HG02973 (cell line): ENCODE measurements around the gene RACGAP1.

Source experiments
- ATAC-seq: cut with Tn5 transposase; IDR thresholded peaks from one replicate; pipeline ENCODE4 v1.9.1; 2021; ENCODE audit warnings: moderate library complexity; ENCODE audit not compliant: unreplicated experiment

The RACGAP1 gene, protein sequence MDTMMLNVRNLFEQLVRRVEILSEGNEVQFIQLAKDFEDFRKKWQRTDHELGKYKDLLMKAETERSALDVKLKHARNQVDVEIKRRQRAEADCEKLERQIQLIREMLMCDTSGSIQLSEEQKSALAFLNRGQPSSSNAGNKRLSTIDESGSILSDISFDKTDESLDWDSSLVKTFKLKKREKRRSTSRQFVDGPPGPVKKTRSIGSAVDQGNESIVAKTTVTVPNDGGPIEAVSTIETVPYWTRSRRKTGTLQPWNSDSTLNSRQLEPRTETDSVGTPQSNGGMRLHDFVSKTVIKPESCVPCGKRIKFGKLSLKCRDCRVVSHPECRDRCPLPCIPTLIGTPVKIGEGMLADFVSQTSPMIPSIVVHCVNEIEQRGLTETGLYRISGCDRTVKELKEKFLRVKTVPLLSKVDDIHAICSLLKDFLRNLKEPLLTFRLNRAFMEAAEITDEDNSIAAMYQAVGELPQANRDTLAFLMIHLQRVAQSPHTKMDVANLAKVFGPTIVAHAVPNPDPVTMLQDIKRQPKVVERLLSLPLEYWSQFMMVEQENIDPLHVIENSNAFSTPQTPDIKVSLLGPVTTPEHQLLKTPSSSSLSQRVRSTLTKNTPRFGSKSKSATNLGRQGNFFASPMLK

DNA sequence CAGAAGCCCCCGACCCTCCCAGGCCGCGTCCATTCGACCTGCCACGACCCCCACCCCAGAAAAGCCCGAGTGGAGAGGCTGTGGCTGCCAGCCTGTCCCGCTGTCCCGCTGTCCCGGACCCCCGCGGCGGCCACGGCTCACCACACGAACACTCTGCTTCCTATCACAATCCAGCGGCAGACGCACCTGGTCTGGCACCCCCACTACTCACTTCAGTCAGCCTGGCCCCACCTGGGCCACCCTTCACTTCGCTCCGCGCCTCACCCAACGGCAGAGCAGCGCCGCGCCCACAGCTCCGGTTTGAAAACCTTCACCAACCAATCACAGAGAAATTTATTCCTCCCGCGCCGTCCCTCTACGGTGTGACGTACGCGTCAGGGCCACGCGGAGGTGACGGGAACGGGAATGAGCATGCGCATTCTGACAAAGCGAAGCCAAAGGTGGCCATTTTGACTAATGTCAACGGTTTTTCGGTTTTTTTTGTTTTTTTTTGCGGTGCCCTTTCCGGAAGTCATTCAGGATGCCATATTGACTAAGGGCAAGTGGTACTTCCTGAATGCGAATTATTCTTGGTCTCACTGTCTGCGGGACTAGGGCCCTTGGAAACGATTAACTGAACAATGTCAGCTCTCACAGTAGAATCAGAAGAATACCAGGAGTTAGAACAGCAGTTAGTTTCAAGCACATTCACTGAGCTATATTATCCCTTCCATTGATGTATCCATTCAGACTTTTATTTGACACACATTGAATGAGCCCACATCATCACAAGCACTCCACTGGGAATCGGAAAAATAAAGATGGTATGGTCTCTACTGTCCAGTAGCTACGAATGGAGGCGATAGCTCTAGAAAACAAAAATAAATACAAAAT lies at the start of gene RACGAP1:
TSS of gene RACGAP1 (minus strand) at position 308 of the 873 bp plus-strand sequence. CDS start 8,779 bp downstream, outside the sequence.
- peak; percentile 97 for ATAC-seq

DNA sequence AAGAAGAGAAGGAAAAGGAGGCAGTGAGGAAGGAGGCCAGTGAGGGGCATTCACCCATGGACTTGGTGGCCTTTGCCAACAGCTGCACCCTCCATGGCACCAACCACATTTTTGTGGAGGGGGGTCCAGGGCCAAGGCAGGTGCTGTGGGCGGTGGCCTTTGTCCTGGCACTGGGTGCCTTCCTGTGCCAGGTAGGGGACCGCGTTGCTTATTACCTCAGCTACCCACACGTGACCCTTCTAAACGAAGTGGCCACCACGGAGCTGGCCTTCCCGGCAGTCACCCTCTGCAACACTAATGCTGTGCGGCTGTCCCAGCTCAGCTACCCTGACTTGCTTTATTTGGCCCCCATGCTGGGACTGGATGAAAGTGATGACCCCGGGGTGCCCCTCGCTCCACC lies 48.4 kb upstream of the RACGAP1 start:
- no peak for ATAC-seq

DNA sequence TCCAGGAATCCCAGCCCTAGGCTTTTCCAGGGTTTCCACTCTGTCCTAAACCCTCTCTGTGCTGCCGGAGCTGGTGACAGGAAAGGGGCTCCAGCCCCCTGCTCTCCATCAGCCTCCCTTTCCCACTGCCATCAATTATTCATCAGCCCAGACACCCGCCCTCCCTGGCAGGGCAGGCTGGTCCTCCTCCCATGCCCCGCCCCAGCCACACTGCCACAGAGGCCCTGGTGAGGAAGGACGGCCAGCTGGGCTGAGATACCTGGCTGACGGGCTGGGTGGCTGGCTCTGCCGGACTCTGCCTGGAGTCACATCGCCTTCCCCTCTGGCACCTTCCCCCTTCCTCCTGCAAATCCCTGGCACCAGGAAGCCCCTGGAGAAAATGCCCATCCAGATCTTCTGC lies 47.9 kb upstream of the RACGAP1 start:
- no peak for ATAC-seq

DNA sequence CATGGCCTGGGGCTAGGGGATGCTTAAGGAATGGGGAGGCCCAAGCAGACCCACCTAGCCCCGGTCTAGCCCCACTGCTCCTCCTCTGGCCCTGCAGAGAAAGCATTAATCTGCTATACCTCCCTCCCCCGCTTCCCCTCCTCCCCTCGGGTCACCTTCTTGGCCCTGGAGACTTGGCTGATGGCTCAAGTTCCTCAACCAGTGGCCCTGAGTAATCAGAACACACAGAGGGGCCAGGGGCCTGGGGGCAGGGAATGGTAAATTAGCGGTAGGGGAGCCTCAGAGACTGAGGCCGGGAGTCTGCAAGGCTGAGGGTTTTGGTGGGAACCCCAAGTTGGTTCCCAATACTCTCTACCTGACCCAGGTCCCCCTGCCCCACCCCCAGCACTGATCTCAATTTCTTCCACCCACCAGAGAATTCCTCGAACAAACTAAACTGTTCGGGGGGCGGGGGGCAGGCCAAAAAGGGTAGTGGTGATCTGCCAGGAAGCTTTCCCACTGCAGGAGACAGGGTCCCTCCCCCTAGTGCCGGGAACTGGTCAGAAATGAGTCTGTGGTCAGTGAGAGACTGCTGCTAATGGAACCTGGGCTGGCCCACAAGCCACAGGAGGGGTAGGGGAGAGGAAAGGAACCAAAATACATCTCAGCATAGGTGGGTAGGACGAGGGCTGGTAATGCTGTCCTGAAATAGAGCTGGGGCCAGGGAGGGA lies 47.1 kb upstream of the RACGAP1 start:
- ATAC-seq: no peak

DNA sequence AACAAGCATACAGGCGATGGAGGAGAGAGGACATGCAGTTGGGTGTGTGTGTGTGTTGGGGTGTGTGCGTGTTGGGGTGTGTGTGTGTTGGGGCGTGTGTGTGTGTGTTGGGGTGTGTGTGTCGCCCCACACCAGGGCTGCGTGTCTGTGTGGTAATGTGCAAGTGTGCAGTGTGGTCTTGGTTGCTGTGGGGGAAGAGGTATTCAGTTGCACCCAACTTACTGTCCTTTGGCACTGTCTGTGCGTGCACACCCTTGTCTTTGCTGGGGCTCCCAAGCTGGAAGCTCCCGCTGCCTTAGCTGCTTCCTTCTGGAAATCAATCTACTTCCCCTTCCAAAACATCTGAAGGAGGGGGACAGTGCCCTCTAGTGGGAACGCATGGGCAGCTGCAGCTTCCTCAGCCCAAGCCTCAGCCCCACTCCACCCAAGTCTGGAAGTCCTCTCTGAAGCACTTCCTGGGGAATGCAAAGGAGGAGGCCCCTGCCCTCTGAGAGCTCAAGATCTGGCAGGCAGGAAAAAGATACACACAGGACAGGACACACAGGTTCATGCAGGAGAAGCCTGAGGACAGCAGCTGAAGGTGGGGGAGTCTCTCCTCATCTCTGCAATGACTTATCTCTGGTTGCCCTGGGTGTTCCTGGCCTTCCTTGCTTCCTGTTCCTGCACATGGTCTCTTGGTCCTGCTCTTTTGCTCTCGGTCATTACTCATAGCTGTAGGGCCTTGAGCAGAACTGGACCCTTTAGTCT lies 45.2 kb upstream of the RACGAP1 start:
- no peak for ATAC-seq

DNA sequence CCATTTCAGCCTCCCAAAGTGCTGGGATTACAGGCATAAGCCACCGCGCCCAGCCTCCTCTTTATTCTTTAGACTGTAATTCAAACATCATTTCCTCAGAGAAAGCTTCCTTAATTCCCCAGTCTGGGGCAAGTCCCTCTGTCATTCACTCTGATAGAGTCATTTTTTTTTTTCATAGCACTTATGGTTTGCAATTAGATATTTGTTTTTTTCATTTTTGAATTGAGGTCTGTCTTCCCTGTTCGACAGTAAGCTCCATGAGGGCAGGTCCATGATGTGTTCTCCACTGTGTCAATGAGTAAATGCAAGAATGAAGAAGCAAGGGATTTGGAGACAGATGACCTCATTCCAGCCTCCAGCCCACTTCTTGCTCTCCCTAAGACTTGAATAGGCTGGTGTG lies 44.2 kb upstream of the RACGAP1 start:
- ATAC-seq: no peak

DNA sequence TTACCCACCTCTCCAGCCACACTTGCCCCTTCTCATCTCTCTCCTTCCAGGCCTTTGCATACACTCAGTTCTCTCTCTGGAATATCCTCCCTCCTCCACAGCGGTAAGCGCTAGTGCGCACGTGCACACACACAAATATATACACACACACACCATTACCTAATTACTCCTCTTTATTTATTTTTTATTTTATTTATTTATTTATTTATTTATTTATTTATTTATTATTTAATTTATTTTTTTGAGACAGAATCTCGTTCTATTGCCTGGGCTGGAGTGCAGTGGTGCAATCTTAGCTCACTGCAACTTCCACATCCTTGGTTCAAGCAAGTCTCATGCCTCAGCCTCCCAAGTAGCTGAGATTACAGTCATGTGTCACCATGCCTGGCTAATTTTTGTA lies 43.8 kb upstream of the RACGAP1 start:
- ATAC-seq: no peak

DNA sequence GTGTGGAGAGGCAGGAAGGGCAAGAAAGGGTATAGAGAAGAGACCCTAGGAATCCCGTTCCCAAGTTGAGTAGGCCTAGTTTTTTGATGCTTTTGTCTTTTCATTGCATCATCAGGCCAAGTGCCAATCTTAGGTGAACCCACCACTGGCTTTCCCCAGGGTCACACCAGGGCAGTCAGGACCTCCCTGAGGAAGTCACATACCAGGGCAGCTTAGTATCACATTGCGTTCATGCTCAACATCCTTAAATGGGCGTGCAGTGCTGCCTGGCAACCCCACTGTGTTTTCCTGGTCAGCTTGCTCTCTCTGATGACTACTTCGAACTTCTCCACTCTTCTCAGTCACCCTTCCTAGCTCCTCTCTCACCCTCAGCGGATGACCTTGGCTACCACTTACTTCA lies 41.1 kb upstream of the RACGAP1 start:
- ATAC-seq: no peak

DNA sequence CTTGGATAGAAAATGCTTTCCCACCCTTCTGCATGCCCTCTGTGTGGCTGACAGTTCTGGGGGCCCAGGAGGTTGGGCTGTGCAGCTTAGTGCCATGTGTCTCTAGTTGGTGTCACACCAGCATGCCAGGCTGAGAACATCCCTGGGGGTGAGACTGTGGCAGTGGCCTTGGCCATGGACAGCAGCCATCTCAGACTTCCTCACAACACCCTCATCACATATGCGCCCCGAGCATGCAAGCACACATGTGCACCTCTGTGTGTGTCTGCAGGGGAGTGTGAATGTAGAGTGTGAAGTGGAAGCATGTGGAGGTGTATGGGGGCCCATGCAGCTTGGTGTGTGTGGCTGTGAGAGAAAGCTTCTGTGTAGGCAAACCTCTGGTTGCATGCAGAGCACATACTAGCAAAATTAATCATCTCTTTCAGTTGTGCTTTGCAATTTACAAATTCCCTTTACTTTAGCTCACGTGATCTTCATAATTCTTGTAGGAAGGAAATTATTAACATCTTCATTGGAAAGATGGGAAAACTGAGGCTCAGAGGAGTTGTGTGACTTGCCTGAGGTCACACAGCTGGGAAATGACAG lies 40.5 kb upstream of the RACGAP1 start:
- ATAC-seq: no peak

DNA sequence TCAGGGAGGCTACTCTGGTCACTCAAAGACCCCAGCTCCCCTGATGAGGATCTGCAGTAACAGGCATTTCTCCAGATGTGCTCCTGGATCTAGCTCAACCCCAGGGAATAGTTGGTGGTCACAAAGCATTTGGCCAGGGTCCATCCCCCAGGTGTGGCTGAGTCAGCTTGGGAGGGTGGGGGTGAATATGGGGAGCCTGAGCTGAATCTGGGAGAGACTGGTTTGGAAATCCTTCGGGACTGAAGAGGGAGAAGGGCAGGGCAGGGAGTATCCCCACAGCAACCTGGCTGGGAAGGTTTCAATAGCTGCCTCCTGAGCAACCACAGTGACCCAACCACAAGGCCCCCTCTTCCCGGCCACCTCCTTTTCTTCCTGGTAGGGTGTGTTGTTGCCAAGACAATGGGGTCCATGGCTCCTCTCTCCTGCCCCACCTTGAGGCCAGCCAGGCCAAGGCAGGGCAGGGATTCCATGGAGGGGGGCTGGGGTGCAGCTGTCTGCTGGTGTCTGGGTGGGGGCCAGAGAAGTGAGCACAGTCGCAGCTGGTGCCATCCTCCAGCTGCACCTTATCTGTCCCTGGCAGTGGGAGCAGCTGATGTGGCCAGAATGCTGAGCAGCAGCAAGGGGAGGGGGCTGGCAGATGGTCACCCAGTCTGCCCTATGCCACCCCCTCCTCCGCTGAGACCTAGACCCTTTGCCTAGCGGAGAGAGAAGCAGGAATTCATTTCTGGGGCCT lies 37.6 kb upstream of the RACGAP1 start:
- ATAC-seq: no peak

DNA sequence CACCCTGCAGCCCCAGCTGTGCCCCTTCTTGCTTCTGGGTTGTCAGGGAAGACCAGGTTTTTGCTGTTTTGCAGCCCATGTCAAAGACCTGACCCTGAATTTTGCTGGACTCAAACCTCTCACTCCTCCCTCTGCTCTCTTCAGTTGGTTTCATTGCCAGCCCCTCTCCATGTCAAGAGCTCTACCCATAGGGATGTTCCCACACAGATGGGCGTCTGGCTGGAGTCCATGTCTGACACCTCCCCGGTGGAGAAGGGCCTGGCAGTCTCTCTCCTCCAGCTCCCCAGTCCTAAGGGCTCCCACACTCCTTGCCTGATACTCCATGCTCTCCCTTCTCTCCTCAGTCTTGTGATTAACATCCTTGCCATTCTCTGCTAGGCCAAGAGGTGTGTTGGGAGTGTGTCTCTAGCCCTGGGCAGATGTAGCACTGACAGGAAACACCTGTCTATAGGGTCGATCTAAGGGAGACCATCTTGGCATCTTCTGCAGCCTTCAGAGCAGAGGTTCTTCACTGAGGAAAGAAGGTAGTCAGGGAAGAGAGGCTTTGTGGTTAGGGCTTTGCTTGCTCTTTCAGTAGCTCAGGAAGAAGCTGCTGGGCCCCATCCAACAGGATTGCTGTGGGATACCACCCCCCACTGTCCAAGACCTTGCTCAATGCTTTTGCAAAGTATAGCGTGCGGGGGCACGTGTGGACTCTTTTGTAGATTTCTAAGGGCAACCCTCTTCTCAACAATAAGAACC lies 36.8 kb upstream of the RACGAP1 start:
- ATAC-seq: no peak

DNA sequence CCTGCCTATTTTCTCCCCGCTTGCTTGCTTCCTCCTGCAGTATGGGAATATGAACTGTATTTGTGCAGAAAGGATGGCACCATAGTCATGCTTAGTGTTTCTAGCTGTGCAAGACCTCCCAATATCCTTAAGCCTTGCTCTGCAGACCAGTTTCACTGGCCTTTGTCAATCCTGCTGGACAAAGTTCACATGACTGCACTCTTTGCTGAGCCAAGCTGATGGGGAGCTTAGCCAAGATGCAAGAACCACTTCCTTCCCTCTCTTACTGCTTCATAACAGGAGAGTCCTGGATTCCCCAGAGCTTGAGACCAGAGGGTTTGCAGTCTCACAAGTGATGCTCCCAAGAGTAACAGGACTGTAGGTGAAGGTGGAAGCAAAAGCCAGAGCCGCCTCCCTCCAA lies 35.9 kb upstream of the RACGAP1 start:
- no peak for ATAC-seq

DNA sequence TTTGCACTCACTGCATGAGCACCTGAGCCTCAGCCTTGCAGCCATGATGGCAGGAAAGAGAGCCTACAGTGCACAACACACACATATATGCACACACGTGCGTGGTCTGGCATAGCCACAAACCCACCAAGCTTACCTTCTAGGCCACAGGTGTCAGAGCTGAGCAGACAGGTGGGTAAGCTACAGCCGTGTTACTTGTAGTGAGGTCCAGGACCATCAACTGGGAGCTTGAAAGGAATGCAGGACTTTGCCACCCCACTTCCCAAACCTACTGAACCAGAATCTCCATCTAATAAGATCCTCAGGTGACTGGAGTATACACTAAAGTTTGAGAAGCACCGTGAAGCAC lies 34.8 kb upstream of the RACGAP1 start:
- no peak for ATAC-seq

DNA sequence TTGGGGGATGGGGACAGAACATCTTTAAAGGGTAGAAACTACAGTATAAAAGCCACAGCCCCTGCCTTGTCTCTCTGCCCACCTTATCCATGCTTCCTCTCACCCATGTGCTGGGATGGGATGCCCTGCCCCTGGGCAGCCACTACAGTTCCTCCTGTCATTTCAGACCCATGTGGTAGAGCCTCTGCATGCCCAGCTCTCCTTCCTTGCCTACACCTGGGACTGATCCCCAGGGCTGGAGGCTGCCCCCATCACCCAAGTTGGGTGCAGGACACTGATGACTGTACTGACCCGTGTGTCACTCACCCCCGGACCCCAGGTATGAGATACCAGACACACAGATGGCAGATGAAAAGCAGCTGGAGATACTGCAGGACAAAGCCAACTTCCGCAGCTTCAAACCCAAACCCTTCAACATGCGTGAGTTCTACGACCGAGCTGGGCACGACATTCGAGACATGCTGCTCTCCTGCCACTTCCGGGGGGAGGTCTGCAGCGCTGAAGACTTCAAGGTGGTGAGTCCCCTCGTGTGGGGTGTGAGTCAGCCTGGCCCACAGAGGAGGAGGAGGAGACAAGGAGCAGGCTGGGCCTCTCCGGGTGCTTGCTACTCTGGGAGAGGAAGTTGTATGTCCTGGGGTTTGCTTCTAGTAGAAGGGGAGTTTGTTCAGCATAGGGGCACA lies 34.3 kb upstream of the RACGAP1 start:
- no peak for ATAC-seq

DNA sequence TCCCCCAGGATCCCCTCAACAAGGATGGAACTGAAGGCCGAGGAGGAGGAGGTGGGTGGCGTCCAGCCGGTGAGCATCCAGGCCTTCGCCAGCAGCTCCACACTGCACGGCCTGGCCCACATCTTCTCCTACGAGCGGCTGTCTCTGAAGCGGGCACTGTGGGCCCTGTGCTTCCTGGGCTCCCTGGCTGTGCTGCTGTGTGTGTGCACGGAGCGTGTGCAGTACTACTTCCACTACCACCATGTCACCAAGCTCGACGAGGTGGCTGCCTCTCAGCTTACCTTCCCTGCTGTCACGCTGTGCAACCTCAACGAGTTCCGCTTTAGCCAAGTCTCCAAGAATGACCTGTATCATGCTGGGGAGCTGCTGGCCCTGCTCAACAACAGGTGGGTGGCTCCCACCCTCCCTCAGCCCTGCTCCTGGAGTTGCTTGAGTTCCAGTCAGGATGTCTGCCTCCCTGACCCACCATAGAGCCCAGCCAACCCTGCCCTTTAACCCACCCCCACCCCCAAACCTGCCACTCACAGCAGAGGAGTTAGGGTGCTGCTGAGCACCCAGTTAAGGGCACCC lies 33.5 kb upstream of the RACGAP1 start:
- ATAC-seq: no peak

DNA sequence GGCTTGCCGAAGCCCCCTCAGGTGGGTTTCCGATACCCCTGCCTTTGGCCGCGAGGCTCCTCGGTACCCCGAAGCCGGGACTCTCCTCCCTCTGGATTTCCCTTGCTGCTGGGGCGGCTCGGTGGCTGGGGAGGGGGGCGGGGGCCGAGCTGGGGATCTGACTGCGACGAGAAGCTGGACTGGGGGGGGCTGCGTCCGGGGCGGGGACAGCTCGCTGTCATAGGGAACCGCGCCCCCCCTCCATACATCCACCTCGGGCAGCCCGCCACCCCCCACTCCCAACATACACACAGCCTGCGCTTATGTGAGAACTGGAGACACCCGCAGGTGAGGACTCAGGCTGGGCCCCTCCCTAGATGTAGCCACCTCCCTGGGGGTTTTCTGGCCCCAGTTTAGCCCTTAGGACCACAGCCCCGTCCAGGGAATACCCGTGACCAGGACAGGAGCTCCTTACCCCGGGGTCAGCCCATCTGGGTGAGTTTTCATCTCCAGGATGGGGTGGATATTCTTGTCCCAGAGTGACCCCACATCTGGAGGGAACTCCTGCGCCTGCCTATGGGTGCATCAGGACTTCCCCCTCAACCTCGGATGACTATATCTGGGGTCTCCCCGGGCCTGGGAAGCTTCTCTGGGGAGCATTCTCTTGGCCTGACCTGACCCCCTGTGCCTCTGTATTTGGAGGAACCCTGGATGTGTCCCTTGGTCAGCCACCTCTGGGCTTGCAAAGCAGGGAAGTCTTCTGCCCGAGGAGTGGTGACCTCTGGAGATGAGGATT lies 32.8 kb upstream of the RACGAP1 start:
- ATAC-seq: no peak
